Lower leg skin (tissue), 4 donors: ENCODE data around the gene NANOS3. TPM values are rescaled to one million over a fixed set of nuclear protein-coding genes. Genes with fewer than 3 reads are reported as not detected.

Source experiments
- DNase-seq, 2 donors: peaks; one replicate each; pipeline ENCODE4 v3.0.0-alpha.2; 2019; ENCODE audit warnings: low spot score in 2 of 2
- H3K4me3 ChIP-seq: fragments of 200-600 bp; sonication (generic); 2 replicates; pipeline ENCODE4 v1.5.1; 2017; ENCODE audit warnings: mild to moderate bottlenecking, low read depth; ENCODE audit not compliant: poor library complexity, severe bottlenecking
- POLR2A ChIP-seq, 2 donors: fragments of 450-650 bp; IDR thresholded peaks; one replicate each; pipeline ENCODE4 v1.6.1; 2016 to 2017; ENCODE audit warnings: antibody characterized with exemption in 2 of 2, mild to moderate bottlenecking in 1 of 2, moderate library complexity in 1 of 2
- WGBS, 2 donors: methylation state at CpG; one replicate each; pipeline ENCODE4 v1.1.5; 2018; 5-methylcytosine and 5-hydroxymethylcytosine counted together
- intact Hi-C: fragments of 100-400 bp; cut with DNase I; formaldehyde crosslinking; loops from one replicate; pipeline ENCODE4 v1.15.0; 2023; ENCODE audit warnings: low total_unique reads
- total RNA-seq, 4 donors: library from RNA; depleted of rRNA; stranded (reverse); fragments of >200 nt; gene quantifications; one replicate each; pipeline ENCODE4 v1.1.0, GENCODE V29; 2016
- TF ChIP-seq, protein P1 (sequence below), 3 donors: fragments of 450-650 bp; IDR thresholded peaks; one replicate each; pipeline ENCODE4 v1.5.1; 2016; ENCODE audit warnings: antibody characterized with exemption in 3 of 3, mild to moderate bottlenecking in 3 of 3, moderate library complexity in 2 of 3

Gene NANOS3
- total RNA-seq, 4 donors from 2014 or later: not detected

DNA sequence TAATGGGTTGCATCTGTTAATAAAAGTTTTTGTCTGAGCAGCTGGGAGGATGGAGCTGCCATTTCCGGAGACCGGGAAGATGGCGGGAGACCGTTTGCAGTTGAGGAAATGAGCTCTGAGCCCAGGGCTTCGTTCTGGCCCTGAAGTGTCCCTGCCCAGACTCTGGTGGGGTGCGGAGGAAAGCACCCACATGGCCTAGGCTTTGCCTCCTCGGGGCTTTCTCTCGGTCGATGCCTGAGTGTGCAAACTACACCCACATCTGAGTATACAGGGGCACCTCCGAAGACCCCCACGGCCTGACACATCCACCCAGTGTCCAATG lies 15.6 kb upstream of the NANOS3 start:
- no peak for DNase-seq
- peak overlapping the region; percentile 0 for H3K4me3 ChIP-seq
- TF ChIP-seq, protein P1, sequence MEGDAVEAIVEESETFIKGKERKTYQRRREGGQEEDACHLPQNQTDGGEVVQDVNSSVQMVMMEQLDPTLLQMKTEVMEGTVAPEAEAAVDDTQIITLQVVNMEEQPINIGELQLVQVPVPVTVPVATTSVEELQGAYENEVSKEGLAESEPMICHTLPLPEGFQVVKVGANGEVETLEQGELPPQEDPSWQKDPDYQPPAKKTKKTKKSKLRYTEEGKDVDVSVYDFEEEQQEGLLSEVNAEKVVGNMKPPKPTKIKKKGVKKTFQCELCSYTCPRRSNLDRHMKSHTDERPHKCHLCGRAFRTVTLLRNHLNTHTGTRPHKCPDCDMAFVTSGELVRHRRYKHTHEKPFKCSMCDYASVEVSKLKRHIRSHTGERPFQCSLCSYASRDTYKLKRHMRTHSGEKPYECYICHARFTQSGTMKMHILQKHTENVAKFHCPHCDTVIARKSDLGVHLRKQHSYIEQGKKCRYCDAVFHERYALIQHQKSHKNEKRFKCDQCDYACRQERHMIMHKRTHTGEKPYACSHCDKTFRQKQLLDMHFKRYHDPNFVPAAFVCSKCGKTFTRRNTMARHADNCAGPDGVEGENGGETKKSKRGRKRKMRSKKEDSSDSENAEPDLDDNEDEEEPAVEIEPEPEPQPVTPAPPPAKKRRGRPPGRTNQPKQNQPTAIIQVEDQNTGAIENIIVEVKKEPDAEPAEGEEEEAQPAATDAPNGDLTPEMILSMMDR (IDR thresholded peaks at IDR 0.05): no peak
- TF ChIP-seq POLR2A (IDR thresholded peaks at IDR 0.05): no peak
- intact Hi-C loops: loop anchor here (5.0 kb wide), 2 partner anchors 264 to 1991 kb away; no protein-coding TSS in a partner anchor
- 5 to 14% methylated on average over 11 of the region's 11 CpGs for WGBS, 2 donors

DNA sequence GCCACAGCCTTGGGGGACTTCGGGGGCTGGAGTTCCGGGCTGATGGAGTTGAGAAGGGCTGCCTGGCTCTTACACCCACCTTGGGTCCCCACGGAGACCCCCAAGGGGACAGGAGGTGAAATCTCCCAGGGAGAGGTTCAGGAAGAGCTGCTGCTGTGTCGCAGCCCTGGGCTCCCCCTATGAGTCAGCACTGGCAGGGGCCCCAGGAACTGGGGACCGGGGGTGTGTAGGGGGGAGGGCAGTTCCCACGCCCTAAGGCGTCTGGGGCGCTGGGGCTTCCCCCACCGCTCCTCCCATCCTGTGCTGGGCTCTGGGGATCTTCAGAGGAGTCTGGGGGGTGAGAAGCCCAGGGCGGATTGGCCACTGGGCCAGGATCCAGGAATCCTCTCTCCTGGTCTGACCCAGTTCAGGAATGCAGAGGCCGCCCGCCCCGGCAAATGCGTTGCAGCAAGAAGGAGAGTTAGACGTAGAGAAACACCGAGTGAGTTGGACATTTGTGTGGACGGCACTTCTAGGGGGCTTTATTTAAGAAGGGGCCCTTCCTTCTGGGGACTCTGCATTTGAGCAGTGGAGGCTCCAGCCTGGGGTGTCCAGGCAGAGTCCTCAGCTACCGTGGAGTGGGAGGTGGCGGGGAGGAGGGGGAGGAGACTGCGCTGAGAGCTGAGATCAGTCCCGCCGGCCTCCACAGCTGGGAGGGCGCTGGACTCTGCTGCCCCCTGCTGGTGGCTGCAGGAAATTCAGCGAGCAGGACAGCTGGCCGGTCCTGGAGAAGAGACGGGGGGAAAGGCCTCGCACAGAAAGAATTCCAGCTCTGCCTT lies 15.0 kb upstream of the NANOS3 start:
- WGBS, 2 donors: 0 to 2% methylated on average over 26 to 27 of the region's 27 CpGs
- DNase-seq: peak; percentile 92 to 99
- TF ChIP-seq POLR2A (IDR thresholded peaks at IDR 0.05): peak in 1 of 2 donors; percentile 7
- TF ChIP-seq, protein P1 (IDR thresholded peaks at IDR 0.05): peak in 2 of 3 donors; percentile 95 to 99
- intact Hi-C loops: loop anchor here (2.0 to 5.0 kb wide), 3 partner anchors 77 to 1990 kb away; no protein-coding TSS in a partner anchor
- H3K4me3 ChIP-seq: peak overlapping the region; percentile 0

DNA sequence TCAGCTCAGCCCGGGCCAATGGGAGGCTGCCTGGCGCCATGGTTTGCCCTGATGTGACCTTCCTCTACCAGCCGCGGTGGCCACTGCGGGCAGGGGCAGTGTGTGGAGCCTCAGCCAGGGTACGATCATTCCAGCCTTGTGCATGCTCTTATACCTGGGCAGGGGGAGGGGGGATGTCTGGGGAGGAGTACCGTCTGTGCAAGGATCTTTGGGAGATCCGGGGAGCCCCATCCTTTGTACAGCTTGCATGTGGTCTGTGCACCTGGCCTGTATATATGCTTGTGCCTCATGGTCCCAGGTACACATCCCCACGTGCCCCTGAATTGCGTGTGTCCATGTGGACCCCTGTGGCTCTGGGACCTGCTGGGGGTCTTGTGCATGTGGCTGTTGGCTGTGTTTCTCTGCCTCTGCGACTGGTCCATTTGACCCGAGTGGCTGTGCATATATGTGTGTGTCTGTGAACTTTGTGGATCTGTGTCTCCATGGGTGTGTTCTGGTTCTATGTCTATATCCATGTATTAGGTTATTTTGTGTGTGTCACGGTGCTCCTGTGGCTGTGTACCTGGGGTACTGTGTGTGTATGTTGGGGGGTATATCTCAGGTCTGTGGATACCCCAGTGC lies 12.8 kb upstream of the NANOS3 start:
- H3K4me3 ChIP-seq: no peak overlapping the region

DNA sequence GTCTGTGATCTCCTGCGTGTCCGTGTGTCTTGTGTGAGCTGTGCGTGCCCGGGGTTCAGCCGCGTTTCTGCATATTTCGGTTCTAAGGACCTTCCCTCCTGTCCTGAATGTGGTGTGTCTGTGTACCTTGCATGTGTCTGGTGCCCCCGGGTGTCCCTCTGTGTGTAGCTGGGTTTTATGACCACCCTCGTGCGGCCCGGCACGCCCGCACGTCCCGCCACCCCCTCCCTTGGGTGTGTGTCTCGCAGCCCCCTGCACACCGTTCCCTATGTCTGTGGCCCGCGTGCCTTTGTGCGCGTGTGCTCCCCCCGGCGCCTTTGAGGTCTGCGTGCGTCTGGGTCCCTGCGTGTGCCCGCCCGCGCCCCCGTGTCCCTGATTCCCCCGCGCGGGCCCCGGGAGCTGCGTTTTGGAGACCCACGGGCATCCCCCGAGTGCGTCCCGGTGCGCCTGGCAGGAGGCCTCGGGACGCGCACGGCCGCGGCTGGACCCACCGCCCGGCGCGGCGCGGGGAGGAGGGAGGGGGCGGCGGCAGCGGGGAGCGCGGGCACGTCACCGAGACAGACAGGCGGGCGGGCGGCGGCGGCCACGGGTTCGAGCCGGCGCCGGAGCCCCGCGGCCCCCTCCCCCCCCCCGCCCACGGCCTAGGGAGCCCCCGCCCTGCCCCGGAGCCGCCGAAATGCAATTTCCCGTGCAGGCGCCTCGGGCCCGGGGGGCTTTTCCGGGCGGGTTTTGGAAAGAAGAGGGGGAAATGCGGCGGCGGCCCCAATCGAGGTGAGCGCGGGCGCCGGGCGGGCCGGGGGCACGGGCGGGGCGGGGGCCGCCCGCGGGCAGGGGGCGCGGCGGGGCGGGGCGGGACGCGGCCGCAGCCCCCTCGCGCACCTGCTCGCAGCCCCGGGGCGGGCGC lies 12.0 kb upstream of the NANOS3 start:
- no peak for TF ChIP-seq POLR2A (IDR thresholded peaks at IDR 0.05)
- TF ChIP-seq, protein P1 (IDR thresholded peaks at IDR 0.05): no peak
- 4 to 9% methylated on average over 34 to 52 of the region's 113 CpGs for WGBS, 2 donors
- intact Hi-C loops: loop anchor here (5.0 kb wide), 2 partner anchors 268 to 1987 kb away; no protein-coding TSS in a partner anchor
- DNase-seq: no peak
- H3K4me3 ChIP-seq: peak overlapping the region; percentile 47

More for the DNA sequence above, 12.8 kb upstream of the NANOS3 start:
- 34 to 37% methylated on average over 13 of the region's 13 CpGs for WGBS, 2 donors
- intact Hi-C loops: loop anchor here (5.0 kb wide), 2 partner anchors 267 to 1988 kb away; no protein-coding TSS in a partner anchor
- TF ChIP-seq, protein P1 (IDR thresholded peaks at IDR 0.05): no peak
- no peak for TF ChIP-seq POLR2A (IDR thresholded peaks at IDR 0.05)
- DNase-seq: no peak
